HG03521 (cell line): ENCODE data around the gene CALML6.
"Not testable (repeated sequence)": the region's sequence is repeated elsewhere in the genome, so short reads cannot be mapped to it uniquely, and the experiment has no call there.

Source experiments
- ATAC-seq: cut with Tn5 transposase; IDR thresholded peaks from one replicate; pipeline ENCODE4 v1.9.1; 2021; ENCODE audit warnings: mild to moderate bottlenecking, moderate library complexity; ENCODE audit not compliant: unreplicated experiment

The CALML6 gene, protein sequence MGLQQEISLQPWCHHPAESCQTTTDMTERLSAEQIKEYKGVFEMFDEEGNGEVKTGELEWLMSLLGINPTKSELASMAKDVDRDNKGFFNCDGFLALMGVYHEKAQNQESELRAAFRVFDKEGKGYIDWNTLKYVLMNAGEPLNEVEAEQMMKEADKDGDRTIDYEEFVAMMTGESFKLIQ

GRCh38 chr1:1914971-1915692, at the start of gene CALML6:
Gene CALML6, plus strand, starts transcription at chr1:1915260. Its CDS starts 21 bp downstream, at chr1:1915281.
- ATAC-seq = no peak

DNA sequence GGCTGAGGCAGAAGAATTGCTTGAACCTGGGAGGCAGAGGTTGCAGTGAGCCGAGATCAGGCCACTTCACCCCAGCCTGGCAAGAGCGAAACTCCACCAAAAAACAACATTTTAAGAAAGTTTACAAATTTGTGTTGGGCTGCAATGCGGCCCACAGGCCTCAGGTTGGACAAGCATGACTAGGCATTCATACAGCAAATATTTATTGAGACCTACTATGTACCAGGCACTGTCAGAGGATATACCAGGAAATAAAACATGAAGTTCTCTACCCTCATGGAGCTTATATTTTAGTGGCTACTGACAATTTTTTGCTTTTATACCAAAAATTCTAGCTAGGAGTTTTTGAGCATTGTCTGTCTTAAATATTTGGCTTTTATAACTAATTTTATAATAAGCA, 47.9 kb upstream of the CALML6 start:
- ATAC-seq = no peak

DNA sequence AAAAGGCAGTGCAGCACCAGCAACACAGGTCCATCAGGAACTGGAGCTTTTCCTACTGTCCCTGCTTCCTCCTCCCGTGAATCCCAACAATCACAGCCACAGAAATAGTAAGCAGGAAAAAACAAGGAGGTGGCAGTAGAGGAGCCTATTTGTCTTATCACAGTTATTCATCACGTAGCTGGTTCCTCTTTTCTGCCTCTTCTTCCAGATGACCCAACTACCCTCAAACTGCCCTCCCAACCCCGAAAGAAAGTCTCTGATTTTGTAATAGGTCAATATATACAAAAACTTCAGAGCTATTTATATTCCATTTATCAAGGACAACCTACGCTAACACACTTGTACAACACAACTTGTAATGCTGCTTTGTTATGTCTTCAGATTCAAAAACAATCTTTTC, 45.6 kb upstream of the CALML6 start:
- ATAC-seq = no peak

GRCh38 chr1:1872329-1872994, 42.6 kb upstream of the CALML6 start:
- ATAC-seq = no peak

DNA sequence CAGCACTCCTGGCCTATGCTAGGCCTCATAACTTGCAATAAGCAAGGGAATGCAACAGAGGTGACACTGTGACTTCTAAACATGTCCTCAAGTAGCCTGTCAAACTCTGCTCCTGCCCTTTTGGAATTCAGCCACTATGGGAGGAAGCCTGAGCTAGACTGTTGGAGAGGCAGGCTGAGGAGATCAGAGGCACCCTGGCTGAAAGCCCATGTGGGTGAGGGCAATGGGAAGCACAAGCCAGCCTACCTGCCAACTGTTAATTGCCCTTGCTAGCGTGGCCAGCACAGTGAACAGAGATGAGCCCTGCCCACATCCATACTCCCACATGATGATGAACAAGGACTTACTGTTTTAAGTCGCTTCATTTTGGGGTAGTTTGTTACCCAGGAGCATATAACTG, 41.9 kb upstream of the CALML6 start:
- no peak for ATAC-seq

GRCh38 chr1:1874901-1875300, 40.2 kb upstream of the CALML6 start:
- ATAC-seq = no peak

DNA sequence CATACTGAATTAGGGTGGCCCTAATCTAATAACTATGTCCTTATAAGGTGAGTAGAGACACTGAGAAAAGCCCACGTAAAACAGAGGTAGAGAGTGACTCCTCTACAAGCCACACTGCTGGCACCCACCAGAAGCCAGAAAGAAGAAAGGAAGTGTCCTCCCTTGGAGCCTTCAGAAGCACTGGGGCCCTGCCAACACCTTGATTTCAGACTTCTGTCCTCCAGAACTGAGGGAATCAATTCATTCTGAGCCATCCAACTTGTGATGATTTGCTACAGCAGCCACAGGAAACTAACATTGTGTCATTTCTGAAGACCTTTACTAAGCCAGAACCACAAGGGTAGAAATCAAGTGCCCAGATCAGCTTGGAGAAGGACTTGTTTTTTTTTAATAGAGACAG, 39.1 kb upstream of the CALML6 start:
- no peak for ATAC-seq

DNA sequence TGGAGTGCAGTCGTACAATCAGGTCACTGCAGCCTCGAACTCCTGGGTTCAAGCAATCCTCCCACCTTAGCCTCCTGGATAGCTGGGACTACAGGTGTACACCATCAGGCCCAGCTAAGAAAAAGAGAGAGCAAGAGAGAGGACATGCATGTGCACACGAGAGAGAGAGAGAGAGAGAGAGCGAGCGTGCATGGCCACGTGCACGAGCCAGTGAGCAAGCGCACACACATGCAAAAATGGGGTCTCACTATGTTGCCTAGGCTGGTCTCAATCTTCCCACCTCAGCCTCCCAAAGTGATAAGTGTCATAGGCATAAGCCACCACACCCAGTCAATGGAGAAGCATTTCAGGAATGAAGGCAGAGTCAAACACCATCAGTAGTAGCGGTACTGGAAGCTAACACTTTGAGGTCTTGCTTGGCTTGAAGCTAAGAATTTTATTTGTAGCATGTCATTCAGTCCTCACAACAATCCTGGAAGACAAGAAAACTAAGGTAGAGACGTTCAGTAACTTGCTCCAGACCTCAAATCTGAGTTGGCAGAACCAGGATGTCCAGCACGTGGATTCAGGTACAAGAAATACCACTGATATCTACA, 38.6 kb upstream of the CALML6 start:
- no peak for ATAC-seq

DNA sequence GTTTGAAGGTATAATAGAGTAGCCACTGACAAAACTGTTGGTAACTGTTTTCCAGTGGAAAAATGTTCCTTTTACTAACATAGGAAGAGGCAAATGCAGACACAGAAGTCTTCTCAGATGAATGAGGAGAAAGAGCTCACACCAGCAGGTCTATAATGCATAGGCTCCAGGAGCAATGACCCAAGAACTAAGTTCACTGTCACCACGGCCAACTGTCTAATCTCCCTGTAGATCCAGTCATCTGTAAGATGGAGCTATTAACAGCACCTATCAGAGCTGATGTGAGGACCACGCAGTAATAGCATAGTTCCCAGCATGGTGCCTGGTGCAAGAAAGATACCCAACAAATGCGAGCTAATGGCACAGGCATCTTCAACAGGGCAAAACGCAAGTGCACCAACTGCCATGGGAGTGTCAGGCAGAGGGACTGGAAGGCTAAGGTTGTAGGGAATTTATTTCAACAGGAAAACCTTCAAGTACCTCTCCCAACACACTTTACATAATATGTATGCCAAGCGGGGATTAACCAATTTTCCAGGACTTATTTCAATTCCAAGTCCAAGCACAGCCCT, 37.1 kb upstream of the CALML6 start:
- ATAC-seq = no peak

GRCh38 chr1:1879942-1880341, 35.1 kb upstream of the CALML6 start:
- ATAC-seq = no peak

DNA sequence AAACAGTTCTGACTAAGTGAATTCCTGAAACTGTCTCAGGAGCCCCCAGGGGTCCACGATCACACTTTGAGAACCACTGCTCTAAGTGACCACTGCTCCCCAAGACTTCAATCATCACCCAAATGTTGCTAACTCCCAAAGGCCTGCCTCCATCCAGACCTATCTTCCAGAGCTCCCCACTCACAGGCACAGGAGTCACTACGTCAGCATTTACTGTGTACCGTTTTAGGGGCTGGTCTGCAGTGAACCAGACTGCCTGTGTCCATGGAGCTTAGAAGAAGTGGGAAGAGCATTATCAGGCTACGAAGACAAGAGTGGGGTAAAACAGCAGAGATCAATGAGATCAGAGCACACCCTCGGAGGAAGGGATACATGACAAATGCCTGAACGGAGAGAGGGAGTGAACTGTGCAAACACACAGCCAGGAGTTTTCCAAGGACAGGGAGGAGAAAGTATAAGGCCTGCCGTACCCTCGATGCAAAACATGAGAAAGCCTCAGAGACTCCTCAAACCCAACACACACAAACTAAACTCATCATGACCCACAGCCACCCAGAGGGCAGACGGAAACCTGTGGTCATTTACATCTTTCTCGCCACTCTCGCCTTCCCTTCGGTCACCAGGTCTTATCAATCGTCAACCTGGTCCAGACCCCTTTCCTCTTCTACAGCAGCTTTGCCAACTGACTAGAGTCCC, 34.3 kb upstream of the CALML6 start:
- ATAC-seq = no peak

GRCh38 chr1:1881727-1882126, 33.3 kb upstream of the CALML6 start:
- no peak for ATAC-seq

- ATAC-seq = no peak
Observed at GRCh38 chr1:1883092-1883873, 31.8 kb upstream of the CALML6 start.

- ATAC-seq = not testable (repeated sequence)
Observed at GRCh38 chr1:1883890-1884289, 31.2 kb upstream of the CALML6 start.

DNA sequence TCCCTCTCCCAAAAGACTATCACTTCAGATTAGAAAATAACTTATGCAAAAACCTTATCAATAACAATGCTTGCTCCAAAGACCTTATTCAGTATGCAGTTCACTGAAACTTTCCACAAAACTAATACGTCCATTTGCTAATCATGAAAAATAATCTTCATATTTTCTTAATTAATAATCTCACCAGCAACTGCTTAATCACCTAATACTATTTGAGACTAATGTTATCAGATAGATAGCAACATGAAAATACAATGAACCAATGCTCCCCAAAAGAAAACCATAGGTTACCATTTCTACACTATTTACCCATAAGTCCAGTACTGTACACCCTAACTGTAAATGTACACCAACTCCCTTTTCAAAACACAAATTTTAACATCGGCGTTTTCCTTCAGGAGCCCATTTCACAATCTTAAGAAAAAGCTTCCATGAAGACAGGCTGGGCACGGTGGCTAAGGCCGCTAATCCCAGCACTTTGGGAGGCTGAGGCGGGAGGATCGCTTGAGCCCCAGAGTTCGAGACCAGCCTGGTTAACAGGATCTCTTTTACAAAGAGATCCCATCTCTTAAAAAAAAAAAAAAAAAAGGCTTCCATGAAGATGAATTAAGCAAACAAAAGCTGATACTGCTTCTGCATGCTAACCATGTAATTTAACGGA, 25.8 kb upstream of the CALML6 start:
- no peak for ATAC-seq

DNA sequence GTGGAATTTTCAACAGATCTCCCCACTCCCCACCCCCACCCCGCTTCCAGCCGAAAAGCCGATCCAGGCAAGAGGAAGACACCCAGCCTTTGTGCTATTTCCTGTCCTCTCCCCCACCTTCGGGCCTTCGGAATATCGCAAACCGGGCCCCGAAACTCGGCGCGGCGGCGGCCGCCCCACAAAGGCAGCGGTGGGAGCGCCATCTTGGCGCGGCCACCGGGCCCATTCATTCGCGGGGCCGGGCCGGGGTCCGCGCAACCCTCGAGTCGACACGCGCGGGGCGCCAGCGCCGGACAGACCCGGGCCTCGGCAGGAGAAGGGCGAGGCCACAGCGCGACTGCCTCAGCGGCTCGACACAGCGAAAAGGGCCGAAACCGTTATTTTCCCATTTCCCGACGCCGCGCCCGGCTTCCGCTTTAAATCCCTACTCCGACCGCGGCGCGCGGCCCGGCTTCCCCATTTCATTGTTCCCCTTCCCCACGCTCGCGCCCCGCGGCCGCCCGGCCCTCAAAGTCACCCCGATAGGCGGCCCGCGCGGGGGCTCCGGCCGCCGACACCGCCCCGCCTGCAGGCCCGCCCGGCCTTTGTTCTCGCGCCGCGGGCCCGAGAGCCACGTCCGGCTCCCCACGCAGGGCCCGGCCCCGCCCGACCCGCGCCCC, 25.1 kb upstream of the CALML6 start:
- peak; percentile 37 for ATAC-seq

DNA sequence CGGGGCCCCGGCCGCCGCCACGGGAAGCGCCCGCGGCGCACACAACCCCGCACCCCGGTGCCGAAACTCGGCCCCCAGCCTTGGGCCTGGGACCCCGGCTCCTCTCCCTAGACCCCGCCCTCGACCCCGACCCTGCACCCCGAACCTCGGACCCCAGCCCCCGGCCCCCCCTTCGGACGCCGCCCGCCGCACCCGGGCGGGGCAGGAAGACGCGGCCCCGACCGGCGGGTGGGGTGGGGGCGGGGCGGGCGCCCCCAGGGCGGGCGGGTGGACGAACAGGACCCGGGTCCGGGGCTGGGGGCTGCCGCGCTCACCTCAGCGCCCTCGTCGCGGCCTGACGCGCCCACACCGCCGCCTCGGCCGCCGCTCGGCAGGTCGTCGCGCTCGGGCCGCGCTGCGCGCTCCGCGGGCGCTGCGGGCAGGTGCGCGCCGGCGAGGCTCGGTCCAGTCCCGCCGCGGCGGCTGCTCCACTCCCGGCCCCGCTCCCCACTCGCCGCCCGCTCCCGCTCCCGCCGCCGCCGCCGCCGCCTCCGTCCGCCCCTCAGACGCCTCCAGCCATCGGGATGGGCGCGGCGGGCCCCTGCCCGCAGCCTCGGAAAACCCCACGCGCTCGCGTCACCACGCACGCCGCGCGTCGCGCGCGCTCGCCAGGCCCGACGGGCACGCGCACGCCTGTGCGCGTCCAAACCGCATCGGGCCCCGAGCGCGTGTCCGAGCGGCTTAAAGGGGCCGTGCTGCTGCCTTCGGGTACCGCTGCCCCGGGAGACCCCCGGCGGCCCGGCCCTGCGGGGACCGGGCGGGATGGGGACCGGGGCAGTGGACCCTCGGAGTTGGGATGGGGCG, 24.3 kb upstream of the CALML6 start, which contains the start of gene GNB1:
TSS of gene GNB1 (minus strand) at position 582 of the 843 bp plus-strand sequence. CDS start 65,634 bp downstream, outside the sequence.
- peak; percentile 65 for ATAC-seq
